HG03571 (cell line): ENCODE data around the gene DLGAP4.
"Not testable (repeated sequence)": the region's sequence is repeated elsewhere in the genome, so short reads cannot be mapped to it uniquely, and the experiment has no call there.

Experiments used
- ATAC-seq: cut with Tn5 transposase; IDR thresholded peaks from one replicate; pipeline ENCODE4 v1.9.1; 2021; ENCODE audit not compliant: unreplicated experiment

Gene DLGAP4

DNA sequence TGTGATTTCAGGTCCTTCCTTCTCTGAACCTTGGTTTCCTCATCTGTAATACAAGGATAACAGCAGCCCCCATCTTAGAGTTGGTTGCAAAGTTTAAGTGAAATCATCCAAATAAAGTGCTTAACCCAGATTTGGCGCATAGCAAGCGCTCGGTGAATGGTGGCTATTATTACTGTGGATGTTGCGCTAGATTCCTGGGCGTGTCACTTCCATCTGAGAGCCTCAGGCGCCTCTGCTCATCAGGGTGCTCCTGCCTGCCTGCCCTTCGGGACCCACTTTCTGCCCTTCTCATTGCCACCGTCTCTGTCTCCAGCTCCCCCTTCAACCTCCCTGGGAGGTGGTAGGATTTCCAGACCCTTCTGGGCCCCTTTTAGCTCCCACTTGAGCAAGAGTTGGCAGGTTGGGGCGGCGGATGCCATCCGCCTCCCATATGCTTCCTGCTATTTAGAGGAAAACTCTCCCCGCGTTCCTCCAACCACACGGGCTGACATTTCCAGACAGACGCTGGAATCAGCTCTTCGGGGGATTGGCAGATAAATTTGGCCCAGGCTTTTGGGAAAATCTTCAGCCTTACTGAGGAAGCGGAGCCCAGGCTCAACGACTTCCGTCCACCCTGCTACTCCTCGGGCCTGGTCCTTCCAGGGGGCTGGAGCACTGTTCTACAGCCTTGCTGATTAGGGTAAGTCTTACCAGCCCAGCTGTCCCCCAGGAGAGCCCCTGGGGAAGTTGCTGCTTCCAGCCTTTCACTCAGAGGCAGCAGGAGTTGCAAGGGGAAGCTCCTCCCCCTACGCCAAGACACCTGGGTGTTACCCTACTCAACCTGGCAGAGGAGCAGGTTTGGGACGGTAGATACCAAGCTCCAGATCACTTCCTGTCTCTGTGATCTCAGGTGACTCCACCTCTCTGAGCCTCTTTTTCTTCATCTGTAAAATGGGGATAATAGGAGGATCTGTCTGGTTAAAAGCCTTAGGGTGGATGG is 71.5 kb downstream of the DLGAP4 start:
- ATAC-seq, result no peak

DNA sequence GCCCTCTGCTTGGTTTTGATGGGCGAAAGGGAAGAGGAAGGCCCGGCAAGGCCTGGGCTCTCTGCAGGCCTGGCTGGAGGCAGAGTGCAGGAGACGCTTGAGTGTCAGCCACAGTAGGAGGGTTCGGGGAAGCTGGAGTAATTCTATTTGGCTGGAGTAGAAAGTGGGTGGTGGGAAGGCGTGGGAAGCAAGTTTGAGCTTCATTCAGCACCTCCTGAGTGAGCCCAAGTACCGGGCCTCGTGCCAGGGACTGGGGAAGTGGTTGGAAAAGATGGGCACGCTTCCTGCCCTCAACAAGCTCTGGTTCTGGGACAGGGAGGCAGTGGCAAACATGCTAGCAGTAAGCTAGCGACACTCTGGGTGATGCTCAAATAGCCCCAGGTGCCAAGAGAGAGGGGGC is 72.5 kb downstream of the DLGAP4 start:
- ATAC-seq, result no peak

DNA sequence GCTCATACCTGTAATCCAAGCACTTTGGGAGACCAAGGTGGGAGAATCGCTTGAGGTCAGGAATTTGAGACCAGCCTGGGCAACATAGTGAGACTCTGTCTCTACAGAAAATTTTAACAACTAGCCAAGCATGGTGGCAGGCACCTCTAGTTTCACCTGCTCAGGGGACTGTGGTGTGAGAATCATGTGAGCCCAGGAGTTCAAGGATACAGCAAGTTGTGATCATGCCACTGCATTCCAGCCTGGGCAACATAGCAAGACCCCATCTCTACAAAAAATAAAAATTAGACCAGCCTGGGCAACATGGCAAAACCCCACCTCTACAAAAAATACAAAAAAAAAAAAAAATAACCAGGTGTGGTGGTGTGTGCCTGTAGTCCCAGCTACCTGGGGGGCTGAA is 73.8 kb downstream of the DLGAP4 start:
- not testable (repeated sequence) for ATAC-seq

DNA sequence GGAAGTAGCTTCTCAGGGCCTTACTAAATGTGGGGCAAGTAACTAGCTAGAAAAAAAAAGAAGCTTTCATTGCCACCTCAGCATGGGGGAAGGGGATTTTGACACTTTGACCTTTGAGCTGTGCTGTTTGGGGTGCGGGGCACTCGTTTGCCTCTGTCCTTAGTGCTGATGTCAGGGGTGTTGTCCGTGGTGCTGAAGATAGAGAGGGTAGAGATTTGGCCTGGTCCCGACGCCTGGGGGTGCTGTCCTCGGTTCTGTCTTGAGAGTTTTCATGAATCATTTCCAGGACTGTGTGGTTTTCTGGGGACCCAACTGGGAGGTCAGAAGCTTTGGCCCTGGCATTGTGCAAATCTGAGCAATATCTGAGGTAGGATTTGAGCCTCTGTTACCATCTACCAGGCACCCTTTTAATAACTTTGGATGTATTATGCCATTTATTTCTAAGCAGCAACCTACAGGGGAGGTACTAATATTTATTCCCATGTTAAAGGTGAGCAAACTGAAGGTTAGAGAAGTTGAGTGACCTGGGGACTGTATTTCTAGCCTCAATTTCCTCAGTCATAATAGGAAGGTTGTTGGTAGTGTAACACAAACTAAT is 78.0 kb downstream of the DLGAP4 start:
- ATAC-seq, result no peak

DNA sequence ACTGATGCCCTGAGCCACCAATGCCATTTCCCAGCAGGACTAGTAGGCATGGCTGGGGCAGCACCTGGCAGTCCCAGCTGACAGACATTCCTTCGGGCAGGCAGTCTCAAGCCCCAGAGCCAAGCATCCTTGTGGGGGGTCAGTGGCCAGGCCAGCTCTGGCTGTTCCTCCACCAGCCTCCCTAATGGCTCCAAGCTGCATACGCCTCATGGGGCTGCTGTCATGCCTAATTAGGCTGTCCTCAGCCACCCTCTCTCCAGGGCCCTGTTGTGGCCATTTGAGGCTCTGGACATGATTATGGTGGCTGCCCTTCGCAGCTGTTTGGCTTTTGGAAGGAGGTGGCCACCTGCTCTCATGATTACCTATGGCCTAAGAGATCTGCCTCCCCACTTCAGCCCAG is 79.4 kb downstream of the DLGAP4 start:
- no peak for ATAC-seq

DNA sequence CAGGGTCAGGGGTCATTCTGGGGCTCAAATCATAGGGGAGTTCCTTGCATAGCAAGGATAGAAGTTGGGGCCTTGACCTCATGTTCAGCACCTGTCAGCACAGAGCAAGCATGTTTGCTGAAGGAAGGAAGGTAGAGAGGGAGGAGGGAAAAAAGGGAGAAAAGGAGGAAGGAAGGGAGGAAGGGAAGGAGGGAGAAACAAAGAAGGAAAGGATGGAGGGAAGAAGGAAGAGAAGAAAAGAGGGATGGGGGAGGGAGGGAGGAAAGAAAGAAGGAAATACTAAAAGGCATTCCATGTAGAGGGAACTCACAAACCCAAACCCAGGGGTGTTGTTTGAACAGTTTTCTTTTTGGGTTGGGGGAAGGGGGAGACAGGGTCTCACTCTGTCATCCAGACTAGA is 80.1 kb downstream of the DLGAP4 start:
- ATAC-seq, result no peak

DNA sequence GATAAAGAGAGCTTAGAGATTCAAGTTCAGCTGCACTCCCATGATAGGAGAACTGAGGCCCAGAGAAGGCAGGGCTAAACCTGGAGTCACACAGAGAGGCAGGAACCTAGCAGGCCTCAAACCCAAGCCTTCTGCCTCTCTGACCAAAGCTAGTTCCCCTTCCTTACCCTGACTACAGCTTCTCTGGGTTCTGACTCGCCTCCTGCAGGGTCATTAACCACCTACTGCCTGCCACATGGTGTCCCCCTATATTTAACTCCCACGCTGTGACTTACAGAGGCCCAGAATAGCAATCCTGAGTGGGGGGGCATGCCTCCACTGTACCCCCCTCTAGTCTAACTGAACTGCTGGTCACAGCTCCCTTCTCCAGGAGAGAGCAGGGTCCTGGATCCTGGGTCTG is 84.1 kb downstream of the DLGAP4 start:
- ATAC-seq, result no peak

DNA sequence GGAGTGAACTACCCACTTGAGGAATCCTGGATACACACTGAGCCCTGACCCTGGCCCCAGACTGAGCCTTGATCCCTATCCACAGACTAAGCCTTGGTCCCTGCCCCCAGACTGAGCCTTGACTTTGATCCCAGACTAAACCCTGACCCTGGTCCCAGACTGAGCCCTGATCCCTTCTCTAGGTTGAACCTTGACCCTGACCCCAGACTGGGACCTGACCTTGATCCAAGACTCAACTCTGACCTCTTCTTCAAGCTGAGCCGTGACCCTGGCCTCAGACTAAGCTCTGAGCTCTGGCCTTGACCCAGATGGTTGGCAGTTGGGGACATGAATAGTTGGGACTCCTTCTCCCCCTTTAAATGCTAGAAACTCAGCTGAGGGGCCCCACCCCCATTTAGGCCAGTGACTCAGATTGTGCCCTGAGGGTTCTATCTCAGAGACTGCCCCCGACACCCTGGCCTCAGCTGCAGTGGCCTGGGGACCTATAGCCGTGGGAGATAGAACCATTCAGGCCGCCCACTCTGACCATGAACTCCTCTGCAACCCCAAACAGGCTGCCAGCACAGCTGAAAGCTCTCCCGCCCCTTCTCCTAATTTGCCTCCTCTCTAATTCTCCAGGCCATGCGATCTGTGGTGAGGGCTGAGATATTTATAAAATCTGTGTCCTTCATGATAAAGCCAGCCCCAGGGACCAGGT is 84.7 kb downstream of the DLGAP4 start:
- no peak for ATAC-seq

DNA sequence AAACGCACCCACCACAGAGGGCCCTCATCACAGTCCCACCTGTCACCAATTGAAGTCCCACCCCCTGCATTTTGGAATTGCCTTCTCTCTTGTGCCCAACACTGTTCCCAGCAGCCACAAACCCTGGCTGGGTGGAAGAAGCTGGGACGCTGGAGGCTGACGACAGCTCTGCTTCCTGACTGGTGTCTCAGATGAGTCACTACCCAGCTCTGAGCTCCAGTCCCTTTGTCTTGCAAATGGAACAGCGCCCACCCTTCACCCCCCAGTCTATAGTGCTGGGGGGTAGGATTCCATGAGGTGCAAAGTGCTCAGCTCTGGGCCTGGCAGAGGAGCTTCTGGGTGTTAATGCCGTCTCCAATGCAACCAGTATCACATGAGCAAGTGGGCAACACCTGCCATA is 85.3 kb downstream of the DLGAP4 start:
- no peak for ATAC-seq

DNA sequence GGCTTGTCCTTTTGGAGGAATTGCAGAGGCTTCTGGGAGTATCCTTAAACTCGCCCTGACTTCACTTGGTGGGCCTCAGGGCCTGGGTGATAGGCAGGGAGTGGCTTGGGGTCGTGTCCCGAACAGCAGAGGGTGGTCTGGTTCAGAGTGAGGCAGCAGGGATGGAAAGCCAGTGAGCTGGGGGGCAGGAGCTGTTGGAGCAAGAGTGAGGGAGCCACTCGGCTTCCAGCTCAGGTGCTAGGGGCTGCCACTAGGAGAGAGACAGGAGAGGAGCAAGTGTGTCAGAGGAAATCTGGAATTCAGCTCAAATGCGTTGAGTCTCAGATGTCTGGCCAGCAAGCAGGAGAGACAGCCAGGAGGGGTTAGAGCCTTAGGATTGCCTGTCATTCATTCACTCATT is 85.8 kb downstream of the DLGAP4 start:
- no peak for ATAC-seq

DNA sequence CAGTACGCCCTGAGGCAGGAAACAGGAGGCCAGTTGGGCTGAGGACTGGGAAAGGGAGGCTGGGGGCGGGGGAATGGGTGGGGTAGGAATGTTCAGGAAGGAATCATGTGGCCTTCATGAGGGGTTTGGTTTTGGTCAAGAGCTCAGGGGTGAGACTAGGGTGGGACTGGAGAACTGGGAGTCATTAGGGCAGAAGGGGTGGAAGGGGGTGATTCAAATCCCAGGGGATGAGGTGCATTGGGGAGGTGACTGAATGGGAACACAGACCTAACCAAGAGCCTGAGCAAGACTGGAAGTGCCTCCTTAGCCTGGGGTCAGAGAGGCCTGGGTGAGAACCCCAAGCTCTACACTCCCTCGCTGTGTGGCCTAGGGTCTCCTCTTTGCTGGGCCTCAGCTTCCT is 86.8 kb downstream of the DLGAP4 start:
- ATAC-seq, result no peak

DNA sequence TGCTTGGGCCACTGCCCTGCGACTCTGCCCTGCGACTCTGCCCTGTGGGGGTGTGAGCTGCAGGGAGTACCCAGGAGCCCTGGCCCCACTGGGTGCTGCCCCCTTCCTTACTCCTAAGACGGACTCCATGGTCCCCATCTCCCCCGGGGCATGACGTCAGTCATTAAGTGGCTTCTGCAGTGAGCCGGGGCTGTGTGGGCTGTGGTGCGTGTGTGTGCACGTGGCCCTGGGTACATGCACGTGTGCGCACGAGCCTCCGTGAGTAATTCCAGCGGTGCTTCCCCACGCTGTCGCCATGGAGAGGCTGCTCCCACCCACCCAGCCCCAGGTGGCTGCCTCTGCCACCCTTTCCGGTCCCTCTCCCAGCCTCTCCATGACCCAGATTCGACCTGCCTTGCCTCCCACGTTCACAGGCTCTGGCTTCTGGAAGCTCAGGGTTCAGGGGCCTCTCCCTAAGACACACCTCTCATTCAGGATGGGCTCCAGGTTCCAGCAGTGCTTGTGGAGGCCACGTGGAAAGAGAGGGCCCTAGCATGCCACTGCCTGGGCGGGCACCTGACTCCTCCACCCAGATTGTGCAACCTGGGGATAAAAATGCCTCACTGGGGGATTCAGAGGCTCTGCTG is 88.3 kb downstream of the DLGAP4 start:
- ATAC-seq, result no peak

DNA sequence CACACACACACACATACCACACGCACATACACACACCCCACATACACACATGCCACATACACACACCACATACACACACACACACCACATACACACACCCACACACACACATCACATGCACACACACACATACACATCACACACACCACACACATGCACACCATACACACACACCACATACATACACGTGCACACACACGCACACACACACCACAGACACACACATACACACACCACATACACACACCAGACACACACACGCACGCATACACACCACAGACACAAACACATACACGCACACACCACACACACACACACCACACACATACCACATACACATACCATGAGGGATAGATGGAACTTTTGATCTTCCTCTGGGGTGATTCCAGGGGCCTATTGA is 90.2 kb downstream of the DLGAP4 start:
- no peak for ATAC-seq

DNA sequence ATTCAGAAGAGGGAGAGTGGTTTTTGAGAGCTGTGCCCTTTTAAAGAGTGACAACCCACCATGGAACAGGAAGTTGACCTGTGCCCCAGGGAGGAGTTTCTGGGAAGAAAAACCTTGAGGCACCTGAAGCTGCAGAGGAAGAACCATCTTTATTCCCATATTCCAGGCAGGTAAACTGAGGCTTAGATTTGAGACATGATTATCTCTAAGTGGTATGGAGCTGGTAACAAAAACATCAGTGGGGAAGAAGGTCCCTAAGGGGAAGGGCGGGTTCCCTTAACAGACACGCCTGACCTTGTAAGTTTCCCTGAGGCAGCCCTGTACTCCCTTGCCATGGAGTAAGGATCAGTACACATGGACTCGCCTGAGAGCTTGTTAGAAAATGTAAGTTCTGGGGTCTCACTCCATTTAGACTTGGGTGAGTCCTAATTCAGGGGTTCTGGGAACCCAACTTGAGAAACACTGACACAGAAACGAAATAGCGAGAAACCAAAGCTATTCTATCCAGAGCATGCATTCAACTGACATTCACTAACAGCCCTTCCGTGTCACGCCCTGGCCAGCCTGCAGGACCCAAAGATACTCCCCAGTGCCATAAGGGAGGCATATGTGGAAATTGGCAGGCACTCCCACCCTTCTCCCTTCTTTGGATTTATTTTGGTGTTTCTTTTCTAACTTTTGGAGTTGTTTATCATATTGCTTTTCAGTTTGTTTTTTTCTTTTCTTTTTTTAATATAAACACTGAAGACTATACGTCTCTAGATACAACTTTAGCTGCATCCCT is 90.9 kb downstream of the DLGAP4 start:
- ATAC-seq, result no peak

DNA sequence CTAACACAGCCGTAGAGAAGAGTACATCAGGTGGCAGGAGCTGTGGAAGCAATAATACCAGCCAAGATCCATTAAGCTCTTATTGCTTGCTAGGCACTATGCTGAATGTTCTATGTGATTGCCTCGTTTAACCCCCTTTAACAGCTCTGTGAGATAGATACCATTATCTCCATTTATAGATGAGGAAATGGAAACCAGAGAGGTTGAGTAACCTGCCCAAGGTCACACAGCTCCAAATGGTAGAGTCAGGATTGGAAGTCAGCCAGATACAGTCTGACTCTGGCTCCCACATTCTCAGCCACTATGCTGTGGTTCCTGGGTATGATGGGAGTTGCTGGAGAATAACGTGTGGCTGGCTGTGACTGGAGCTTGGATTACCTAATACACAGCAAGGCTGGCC is 92.4 kb downstream of the DLGAP4 start:
- no peak for ATAC-seq

DNA sequence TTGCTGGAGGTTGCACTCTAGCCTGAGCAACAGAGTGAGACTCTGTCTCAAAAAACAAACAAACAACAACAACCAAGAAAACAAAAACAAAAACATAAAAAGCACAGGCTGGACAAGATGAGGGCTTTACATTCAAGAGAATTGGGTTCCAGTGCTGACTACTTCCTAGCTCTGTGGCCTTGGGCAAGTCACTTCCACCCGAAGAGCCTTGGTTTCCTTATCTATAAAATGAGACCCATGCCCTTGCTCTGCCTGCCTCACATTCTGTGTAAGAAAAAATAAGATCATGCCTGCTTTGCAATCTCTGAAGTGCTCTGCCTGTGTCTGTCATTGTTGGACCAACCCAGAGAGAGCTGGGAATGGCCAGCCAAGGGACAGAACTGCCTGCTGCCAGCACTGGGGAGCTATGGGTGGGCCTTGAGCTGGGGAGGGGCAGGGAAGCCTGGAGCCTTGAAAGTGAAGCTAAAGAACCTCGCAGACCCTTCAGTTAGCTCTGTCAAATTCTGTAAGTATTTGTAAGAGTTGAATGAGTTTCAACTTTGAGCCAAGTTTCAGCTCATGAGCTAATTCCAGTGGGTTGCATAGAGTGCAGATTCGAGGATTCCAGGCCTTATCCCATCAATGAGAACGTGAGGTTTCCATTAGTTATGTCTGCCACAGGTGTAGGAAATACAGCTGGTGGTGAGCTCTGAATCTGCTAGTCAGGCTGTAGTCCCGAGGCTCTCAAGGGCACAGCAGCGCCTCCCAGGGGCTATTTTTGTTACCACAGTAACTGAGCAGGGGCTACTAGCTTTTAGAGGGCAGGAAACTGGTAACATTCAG is 93.2 kb downstream of the DLGAP4 start:
- no peak for ATAC-seq

DNA sequence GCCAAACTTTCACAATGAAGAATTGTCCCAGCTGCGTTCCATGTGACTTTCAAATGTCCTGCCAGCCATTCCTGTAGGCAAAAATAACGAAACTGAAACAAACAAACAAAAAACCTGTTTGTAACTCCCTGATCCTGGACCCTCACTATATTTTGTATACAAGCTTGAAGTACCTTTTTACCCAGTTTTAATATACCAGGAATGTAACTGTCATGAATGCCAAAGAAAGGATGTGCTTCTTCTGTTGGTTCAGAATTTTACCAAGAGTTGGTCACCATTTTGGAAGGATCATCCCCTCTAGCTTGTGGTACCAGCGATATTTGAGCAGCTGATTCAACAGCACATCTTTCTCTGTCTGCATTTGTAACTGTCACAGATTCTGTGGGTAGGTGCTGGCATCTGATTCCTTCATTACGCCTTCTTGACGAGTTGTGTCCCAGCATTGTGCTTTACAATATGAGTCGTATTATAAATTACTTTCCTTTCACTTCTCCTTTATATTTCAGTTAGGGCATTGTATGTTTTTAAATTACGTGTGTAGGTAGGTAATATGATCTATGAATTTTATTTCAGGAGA is 93.9 kb downstream of the DLGAP4 start:
- ATAC-seq, result no peak

DNA sequence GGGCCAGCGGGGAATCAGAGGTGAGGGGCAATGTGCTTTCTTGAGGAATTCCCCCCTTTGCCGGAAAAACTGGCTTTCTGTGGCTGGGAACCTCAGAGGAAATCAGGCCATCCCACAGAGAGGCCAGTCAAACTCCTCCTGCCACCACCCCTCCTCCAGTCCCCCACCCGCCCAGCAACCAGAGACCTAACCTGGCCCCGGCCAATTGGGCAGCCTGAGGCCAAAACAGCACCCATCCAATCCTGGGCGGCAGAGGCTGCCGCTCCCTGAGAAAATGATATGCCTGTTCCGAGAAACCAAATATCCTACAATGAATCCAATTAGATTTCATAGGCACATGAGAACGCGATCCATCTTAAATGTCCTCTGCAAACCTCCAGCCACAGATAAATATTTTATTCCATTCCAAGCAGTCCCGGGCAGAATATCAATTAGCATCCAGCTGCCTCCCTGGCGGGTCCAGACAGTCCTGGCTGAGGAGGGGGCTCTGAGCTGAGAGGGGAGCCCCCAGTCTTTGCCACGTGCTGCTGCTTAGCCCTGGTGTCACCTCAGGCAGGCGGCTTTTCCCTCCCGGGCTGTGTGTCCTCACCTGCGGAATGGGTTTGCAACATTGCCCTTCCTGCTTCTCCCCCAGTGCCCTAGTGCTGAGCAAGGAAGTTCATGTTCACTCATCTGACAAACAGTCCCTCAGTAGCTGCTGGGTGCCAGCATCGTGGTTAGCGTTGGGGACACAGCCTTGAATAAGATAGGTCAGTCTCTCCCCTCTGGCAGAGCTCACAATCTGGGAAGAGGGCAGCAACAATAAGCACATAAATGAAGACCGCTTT is 95.0 kb downstream of the DLGAP4 start:
- ATAC-seq, result no peak

DNA sequence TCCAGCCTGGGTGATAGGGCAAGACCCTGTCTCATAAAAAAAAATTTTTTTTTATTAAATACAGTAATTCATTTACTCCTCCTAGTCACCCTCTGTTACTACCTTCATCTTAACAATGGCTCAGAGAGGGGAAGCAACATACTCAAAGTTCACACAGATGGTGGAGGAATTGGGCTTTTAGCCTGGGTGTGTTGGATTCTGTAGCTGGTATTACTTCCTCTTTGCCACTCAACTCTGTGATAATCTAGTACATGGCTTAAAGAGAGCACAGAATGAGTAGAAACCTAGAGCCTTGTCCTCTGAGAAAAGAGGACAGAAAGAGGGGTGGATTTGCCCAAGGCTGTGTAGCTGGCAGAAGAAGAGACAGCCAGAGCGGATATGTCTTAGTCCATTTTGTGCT is 96.6 kb downstream of the DLGAP4 start:
- no peak for ATAC-seq
